Fibroblast of mammary gland (primary cell): ENCODE measurements around the gene LCN2.

Experiments used
- DNase-seq: peaks from one replicate; pipeline ENCODE4 v3.0.0-alpha.2; 2010; ENCODE audit warnings: low read depth
- H3K4me3 ChIP-seq: 2 replicates; pipeline ENCODE4 v1.5.1; 2011; ENCODE audit warnings: low read depth, mild to moderate bottlenecking, low read length, moderate library complexity; ENCODE audit not compliant: control insufficient read depth
- CTCF ChIP-seq: conservative IDR thresholded peaks from 2 replicates; pipeline ENCODE4 v1.5.1; 2011; ENCODE audit warnings: low read depth, low read length, inconsistent platforms; ENCODE audit not compliant: control insufficient read depth, insufficient read depth

The LCN2 gene

GRCh38 chr9:128152133-128153059 lies 3.1 kb downstream of the LCN2 start:
- no peak for TF ChIP-seq CTCF
- H3K4me3 ChIP-seq, result no peak overlapping the region

GRCh38 chr9:128153060-128153946 lies 4.0 kb downstream of the LCN2 start:
- no peak for TF ChIP-seq CTCF
- H3K4me3 ChIP-seq, result no peak overlapping the region
- no peak for DNase-seq

More at GRCh38 chr9:128152133-128153059, 3.1 kb downstream of the LCN2 start:
- DNase-seq, result no peak

GRCh38 chr9:128153947-128154695 lies 4.9 kb downstream of the LCN2 start:
- H3K4me3 ChIP-seq, result no peak overlapping the region
- DNase-seq, result no peak
- no peak for TF ChIP-seq CTCF

GRCh38 chr9:128155736-128156500 lies 6.7 kb downstream of the LCN2 start:
- no peak for TF ChIP-seq CTCF
- no peak overlapping the region for H3K4me3 ChIP-seq
- no peak for DNase-seq

- TF ChIP-seq CTCF, result no peak
- DNase-seq, result no peak
Measured at GRCh38 chr9:128159522-128159783, 10.2 kb downstream of the LCN2 start.

More at GRCh38 chr9:128159522-128159783, 10.2 kb downstream of the LCN2 start:
- peak overlapping the region; percentile 44 for H3K4me3 ChIP-seq
